ENCODE measurements around the gene DUSP9.
"Not testable (repeated sequence)": the region's sequence is repeated elsewhere in the genome, so short reads cannot be mapped to it uniquely, and the experiment has no call there.

The DUSP9 gene, protein sequence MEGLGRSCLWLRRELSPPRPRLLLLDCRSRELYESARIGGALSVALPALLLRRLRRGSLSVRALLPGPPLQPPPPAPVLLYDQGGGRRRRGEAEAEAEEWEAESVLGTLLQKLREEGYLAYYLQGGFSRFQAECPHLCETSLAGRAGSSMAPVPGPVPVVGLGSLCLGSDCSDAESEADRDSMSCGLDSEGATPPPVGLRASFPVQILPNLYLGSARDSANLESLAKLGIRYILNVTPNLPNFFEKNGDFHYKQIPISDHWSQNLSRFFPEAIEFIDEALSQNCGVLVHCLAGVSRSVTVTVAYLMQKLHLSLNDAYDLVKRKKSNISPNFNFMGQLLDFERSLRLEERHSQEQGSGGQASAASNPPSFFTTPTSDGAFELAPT

DNA sequence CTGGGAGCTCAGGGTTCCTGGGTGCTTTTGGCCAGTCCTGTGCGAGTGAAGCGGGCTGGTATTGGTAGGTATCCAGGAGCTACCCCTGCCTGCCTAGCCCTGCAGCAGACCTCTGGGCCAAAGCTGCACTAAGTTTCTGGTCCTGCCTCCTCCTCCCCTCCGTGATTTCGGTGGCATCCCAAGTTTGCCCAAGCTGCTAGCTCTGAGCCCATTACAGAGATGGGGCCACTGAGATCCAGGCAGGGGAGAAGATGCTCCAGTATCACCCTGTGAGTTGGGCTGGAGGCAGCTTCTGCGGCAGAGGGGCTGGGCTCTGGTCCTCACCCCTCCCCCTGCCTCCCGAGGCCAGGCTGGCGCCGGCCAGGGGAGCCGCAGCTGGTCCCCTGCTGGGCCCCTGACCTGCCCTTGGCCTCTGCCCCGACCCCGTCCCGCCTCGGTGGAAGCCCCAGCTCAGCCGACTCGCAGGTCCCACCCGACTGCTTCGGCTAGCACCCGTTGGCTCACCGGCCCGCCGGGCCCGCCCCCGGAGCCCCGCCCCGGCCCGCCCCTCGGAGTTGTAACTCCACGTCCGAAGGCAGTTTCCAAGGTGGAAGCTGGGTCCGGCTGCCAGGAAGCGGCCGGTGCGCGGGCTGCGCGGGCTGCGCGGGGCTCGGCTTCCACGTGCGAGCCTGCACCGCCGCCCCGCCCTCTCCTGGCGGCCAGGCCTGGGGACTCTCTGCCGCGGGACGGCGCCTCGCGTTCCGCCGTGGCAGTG lies at the start of gene DUSP9:
Gene DUSP9 (plus strand): TSS at position 584 of the 754 bp plus-strand sequence. CDS start 751 bp downstream, outside the sequence.
- DNase-seq (ENCODE audit: low read depth in 2 of 2) = no peak

DNA sequence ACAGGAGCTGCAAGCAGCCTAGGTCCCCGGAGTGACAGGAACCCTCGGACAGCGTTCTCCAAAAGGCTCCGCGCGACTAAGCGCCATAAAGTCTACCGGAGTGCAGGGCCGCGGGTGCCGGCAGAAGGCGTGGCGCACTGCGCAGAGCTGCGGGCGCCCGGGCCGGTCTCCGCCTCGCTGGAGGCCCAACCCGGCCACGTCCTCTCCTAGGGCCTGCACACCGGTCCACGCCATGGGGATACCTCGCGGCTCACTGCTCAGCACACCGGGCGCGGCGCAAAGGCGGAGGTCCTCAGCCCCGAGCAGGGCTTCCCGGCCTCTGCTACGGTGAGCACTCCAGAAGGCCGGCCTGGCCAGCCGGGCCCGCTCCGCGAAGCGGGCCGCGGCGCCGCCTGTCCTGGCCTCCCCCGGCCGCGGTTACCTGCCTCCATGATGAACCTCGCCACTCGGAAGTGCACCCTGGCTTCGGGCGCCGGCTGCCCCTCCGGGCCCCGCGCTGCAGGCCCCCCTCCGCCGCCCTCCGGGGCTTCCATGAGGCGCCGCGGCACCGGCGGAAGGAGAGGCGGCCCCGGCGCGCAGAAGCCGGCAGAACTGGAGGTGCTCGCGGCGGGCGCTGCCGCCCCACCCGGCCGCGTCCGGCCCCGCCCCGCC lies 48.3 kb upstream of the DUSP9 start, which contains the start of gene CCNQ:
Gene CCNQ (minus strand): TSS at position 599 of the 651 bp plus-strand sequence. CDS start 66 bp downstream, at position 533.
- DNase-seq (ENCODE audit: low read depth in 2 of 2) = no peak

DNA sequence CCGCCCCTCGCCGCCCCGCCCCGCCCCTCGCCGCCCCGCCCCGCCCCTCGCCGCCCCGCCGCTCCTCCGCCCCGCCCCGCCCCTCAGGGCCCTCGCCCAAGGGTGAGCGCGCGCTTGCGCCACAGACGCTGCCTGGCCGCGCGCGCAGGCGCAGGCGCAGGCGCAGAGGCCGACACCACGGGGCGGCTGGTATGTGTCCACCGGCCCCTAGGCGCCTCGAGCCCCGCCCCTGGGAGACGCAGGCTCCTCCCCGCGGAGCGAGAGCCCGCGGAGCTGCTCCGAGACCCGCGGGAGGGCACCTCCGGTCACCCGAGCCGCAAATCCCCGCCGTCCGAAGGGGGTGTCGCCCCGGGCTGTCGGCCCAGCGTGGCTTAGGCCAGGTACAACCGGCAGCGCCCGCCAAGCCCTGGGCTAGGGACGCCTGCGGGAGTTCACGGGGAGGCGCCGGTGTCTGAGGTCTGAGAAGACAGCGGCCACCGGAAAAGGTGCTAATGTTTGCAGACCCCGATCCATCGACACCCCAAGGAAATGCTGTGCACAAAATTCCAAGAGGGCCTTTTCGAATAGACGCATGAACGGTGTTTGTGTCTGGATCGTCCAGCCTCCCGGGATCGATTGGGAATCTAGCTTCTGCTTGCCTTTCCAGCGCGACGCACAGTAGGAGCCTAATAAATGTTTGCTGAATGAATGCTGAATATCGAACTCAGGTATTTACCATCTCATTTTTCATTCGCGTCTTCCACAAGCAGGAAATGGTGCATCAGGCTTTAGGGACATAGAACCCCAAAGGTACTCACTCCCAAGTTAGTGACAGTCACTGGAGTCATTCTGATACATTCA lies 47.6 kb upstream of the DUSP9 start:
- DNase-seq (ENCODE audit: low read depth in 2 of 2) = peak; percentile 65 to 71

DNA sequence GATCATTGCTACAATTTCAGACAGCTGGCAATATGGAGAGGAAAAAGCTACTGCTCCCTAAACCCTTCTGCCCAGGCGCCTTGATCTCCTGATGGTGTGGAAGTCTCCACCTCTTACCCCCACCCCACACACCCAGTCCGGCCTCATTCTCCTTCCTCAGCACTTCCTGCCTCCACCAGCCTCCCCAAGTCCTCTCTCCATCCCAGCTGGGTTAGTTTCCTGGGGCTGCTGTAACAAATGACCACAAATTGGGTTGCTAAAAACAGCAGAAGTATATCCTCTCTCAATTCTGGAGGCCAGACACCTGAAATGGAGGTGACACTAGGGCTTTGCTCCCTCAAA lies 47.0 kb upstream of the DUSP9 start:
- no peak for DNase-seq (ENCODE audit: low read depth in 2 of 2)

DNA sequence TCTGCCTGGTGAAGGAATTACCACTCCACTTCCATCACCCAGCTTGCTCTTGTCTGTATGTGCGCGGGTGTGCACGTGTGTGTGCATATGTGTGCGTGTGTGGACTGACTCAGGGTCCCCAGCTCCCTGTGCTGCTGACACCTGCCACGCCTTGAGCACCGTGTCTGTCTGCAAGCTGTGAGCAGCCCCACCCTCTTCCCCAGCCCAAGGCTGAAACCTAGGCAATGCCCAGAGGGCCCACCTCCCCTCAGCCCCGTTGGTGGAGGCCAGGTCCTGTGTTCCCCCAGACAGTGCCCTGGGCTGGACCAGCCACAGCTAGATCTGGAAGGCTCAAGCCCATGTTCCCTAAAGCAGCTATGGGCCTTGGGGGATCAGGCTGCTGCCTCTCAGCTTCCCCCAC lies 46.1 kb upstream of the DUSP9 start:
- no peak for DNase-seq (ENCODE audit: low read depth in 2 of 2)

DNA sequence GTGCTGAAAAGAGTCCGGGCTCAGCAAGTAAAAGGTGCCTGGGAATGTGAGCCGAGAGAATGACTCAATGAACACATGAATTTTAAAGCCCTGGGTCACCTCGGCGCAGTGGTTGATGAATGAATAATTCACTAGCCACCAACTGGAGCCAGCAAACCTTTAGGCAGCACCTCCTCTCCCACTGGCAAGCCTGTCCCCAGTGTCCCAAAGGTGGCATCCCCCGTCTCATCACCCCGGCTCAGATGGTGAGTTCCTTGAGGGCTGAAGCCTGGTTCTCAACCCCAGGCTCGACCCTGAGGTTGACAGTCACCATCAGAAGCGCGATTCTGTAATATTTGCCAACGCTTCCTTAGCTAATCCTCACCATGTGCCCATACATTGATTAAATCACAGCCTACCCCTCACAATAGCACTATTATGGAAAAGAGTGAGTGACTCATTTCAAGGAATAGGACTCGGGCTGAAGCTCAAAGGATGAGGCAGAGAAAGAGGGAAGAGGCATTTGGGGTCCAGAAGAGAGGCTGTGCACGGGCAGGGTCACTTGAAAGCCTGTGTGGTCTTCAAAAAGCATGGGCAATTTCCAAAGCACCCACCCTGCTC lies 45.4 kb upstream of the DUSP9 start:
- no peak for DNase-seq (ENCODE audit: low read depth in 2 of 2)

DNA sequence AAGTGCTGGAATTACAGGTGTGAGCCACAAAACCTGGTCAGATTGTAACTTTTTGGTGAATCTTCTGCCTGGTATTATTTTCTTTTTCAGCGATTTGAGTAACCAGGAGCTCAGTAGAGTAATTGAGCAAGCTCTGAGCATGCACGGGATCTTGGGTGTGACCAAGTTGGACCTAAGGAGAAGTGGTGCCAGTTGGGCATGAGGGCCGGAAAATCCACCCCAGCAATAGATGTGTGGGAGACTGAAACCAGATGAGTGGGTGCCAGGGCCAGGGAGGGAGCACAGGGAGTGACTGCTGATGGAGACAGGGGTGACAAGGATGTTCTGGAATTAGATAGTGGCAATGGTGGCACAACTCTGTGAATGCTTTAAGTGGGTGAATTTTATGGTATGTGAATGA lies 44.4 kb upstream of the DUSP9 start:
- no peak for DNase-seq (ENCODE audit: low read depth in 2 of 2)

DNA sequence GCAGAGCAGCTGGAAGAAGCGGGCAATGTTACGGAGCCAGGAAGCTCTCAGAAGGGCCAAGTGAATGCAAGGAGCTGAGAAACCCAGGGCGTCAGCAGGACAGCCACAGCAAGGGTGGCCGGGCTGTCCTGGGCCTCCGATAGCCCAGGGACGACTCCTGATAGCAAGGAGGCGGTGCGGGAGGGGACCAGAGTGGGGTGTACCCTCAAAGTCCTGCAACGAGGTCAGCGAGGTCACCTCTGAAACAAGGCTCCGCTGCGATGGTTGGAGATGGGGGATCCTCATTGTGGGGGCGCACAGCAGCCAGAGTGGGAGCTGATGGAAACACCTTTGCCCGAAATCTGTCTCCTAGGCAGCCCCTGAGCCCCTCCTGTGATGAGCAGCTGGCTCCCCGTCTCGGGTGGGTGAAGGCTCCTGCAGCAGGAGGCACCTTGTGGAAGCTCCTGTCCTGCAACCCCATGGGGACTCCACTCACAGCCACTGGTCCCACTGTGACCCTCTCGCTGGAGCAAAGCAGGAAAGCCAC lies 43.8 kb upstream of the DUSP9 start:
- DNase-seq (ENCODE audit: low read depth in 2 of 2) = no peak

DNA sequence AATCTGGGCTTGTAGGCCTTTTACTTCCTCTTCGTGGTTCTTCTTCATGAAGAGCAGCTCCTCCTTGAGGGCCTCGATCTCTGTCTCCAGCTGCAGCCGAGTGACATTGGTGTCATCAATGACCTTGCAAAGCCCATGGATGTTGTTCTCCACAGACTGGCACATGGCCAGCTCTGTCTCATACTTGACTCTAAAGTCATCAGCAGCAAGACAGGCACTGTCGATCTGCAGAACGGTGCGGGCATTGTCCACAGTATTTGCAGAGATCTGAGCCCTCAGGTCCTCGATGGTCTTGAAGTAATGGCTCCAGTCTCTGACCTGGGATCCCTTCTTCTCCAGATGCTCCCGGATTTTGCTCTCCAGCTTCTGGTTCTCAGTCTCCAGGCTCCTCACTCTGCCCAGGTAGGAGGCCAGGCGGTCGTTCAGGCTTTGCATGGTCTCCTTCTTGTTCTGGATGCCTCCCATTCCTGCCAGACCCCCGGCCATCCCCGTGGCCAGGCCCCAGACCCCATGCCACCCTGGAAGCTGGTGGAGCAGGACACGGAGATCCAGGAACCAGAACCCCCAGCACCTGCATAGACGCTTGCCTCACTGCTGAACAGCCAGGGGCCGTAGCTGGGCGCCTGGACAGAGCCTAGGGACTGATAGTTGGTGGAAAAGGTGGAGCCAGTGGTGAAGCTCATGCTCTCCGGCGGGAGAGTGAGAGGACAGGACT lies 42.2 kb upstream of the DUSP9 start:
- DNase-seq (ENCODE audit: low read depth in 2 of 2) = not testable (repeated sequence)

DNA sequence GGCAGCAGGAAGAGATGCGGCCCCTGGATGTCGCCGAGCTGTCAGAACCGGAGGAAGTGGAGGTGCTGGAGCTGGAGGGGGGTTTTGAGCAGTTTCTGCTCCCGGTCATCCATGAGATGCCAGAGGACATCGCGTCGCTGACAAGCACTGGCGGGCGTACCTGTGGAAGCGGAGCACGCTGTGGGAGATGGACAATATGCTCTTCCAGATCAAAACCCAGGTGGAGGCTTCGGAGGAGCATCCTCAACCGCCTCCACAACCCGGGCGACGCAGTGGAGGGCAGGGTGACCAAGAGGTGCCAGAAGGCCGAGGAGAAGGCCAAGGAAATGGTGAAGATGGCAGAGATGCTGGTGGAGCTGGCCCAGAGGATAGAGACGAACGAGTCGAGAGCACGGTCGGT lies 40.5 kb upstream of the DUSP9 start:
- no peak for DNase-seq (ENCODE audit: low read depth in 2 of 2)

DNA sequence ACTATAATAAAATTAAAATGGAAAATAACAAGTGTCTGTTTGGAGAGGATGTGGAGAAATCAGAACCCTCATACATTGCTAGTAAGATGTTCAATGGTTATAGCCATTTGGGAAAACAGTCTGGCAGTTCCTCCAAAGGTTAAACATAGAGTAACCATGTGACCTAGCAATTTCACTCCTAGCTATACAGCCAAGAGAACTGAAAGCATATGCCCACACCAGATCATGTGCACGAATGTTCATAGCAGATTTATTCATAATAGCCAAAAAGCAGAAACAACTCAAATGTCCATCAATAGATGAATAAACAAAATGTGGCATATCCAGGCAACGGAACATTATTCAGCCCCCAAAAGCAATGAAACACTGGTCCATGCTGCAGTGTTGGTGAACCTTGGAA lies 38.6 kb upstream of the DUSP9 start:
- no peak for DNase-seq (ENCODE audit: low read depth in 2 of 2)

DNA sequence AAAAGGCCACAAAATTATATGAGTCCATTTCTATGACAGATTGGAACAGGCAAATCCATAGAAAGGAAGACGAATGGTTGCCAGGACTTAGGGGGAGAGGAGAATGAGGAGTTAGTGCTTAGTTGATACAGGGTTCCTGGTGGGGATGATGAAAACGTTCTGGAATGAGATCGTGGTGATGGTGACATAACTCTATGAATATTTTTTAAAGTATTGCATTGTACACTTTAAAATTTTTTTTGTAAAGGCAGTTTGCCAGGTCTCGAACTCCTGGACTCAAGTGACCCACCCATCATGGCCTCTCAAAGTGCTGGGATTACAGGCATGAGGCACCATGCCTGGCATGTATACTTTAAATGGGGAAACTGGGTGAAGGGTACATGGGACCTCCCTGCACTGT lies 38.2 kb upstream of the DUSP9 start:
- DNase-seq (ENCODE audit: low read depth in 2 of 2) = no peak

DNA sequence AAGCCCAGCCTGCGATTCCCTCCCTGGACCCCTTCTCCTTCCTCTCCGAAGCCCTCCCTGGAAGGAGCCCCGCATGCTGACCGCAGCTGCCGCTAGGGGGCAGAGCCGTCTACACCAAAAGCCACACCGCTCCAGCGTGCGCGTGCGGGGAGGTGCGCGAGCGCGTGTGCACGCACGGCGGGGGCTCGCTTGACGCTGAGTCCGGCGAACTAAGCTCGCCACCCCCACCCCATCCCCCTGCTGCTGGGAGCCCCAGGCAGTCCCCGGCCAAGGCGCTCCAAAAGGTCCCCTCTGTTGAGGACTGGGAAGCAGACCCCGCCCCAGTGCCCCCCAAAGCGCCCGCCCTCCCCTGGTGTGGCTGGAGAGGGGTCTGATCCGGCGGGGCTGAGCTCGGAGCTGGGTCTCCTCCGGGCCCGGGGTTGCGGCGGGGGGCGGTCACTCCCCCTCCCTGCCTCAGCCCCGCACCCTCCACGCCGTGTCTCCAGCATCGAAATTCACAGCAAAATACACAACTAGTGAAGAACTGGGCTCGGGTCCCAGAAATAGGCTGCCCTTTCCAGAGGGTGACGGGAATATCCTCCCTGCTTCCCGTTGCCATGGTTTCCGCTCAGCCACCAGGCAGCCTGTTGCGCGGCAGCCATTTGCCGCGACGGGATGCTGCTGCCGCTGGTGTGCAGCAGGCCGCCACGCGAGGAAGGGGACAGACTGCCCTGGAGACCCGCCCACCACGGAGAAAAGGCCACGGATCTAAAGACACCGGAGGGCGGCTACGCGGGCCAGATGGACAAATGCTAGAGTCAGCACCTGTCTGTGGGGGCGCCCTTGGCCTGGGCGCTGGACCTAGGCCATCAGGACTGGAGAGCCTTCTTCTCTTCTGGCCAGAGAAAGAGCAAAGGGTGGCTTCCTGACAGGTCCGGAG lies 36.8 kb upstream of the DUSP9 start:
- DNase-seq (ENCODE audit: low read depth in 2 of 2) = peak; percentile 38 to 39

DNA sequence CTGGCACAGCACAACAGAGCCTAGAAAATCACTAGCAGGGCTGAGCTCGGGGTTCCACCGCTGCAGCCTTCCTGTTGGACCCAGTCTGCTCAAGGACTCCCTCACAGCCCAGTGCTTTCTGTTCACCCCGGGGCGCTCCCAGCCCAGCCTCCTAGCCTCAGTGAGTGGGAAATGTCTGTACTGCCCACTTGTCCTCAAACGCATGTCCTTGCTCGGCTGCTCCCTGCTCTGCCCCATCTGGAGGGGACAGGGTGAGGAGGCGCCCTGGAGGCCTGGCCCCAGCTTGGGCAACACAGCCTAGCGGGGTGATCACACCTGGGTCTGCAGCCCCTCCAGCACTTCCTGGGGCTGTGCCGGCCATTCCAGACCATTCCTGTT lies 36.2 kb upstream of the DUSP9 start:
- no peak for DNase-seq (ENCODE audit: low read depth in 2 of 2)

DNA sequence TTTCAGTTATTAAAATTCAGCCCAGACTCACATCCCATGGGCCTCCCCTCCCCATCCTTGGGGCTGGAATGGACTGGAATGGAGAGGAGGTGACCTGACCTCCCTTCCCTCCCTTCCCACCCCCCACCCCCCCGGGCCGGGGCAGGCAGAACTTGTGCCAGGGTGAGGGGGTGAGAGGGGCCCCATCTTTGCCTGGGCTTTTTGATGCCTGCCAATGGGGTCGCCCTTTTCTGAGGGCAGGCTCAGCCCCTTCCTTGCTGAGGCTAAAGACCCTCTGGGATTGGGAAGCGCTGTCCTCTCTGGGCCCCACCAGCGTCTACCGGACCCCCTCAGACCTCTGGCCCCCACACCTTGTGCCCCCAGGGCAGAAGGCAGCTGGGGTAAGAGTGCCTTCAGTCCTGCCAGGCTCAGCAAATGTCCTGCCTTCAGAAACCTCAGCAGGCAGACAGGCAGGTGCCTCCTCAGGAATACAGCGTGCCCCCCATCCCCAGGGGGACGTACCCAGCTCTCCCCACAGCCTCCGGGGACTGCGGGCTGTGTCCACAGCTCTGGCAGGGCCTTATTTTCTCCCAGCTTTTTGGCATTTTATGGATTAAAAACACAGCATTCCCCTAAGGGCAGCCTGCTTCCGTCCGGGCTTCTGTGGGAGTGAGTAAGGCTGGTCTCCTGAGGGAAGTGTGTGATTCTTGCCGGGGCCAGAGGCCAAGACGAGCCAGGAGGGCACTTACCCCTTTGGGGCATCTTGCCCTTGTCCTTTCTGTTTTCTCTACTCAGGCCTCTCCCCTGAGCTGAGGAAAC lies 35.5 kb upstream of the DUSP9 start:
- DNase-seq (ENCODE audit: low read depth in 2 of 2) = no peak

DNA sequence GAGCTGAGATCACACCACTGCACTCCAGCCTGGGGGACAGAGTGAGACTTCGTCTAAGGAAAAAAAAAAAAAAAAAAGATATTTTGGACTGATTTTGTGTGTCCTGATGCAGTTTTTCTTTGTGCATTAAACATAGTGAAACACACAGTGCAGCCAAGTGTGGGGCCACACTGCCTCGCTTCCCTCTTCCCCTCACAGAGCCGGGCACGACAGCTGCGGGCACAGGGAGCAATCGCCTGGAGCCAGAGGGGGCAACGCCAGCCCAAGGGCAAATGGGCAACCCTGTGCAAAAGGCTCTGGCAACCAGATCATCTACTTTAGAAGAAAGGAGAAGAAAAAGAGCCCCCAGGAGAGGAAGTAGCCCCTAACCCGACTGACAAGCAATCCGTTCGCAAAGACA lies 34.6 kb upstream of the DUSP9 start:
- no peak for DNase-seq (ENCODE audit: low read depth in 2 of 2)

DNA sequence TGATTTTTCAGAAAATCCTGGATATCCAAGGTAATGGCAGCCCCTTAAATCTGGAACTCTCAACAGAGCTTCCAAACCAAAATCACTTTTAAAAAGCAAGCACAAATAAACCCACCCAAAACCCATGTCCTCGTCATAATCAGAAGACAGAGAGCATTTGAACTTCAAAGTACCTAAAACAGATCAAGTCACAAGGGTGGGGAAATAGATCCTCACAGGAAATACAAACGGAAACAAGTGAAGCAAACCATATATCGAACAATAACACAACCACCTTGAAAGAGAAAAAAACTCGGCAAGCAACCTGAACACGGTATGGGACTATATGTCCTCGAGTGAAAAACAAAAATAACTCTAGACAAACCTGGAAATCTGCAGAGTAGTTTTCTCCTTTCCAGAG lies 32.2 kb upstream of the DUSP9 start:
- DNase-seq (ENCODE audit: low read depth in 2 of 2) = no peak

DNA sequence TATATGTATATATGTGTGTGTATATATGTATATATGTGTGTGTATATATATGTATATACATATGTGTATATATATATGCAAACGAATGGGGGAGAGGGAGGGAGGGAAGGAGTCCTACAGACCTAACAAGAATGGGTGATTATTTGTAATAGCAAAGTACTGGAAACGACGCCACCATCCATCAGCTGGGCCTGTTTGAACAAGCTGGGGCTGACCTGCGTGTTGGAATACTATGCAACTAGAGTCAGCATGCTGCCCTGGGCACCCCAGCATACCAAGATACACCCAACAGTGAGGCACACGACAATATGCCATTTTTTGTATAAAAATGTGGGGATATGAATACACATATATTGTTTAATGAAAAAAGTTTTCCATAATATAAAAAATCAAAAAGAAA lies 26.4 kb upstream of the DUSP9 start:
- DNase-seq (ENCODE audit: low read depth in 2 of 2) = no peak

Data from fibroblast of skin of left biceps (primary cell).